Retinal pigment epithelial cell (primary cell): Measurements from ENCODE around the gene MEGF10.
"Not testable (repeated sequence)": the region's sequence is repeated elsewhere in the genome, so short reads cannot be mapped to it uniquely, and the experiment has no call there.

ENCODE experiments used
- DNase-seq: peaks from one replicate; pipeline ENCODE4 v3.0.0-alpha.2; 2010; ENCODE audit warnings: low read depth
- H3K4me3 ChIP-seq: 2 replicates; pipeline ENCODE4 v1.5.1; 2011; ENCODE audit warnings: mild to moderate bottlenecking, low read length, control low read depth, moderate library complexity
- CTCF ChIP-seq: conservative IDR thresholded peaks from 2 replicates; pipeline ENCODE4 v1.5.1; 2011; ENCODE audit warnings: low read depth, low read length, control low read depth, inconsistent platforms

Gene MEGF10

GRCh38 chr5:127290019-127290945 lies at the start of gene MEGF10:
TSS of gene MEGF10 (plus strand) at chr5:127290796. CDS start at chr5:127331309, 40,513 bp downstream.
- DNase-seq, result no peak
- H3K4me3 ChIP-seq, result peak within 1 kb of the TSS; percentile 52

DNA sequence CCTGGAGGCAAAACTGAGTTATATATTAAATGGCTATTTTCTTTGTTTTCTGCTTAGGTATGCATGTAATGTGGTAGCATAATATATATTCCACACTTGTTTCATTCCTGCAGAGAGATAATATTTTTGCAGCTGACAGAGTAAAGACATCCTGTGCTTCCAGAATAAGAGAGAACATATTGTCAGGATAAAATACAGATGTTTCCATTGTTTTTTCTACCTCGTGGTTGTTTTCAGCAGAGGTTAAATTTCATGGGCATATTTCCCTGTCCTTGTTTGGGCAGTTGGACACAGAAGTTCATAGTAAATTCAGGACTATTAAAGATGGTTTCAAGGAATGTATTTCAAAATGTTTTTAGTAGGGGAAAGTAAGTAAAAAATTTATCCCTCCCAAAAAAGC lies 47.6 kb upstream of the MEGF10 start:
- H3K4me3 ChIP-seq, result no peak overlapping the region
- DNase-seq, result no peak
- no peak for TF ChIP-seq CTCF

More at GRCh38 chr5:127290019-127290945, at the start of gene MEGF10:
- TF ChIP-seq CTCF, result peak; percentile 85

DNA sequence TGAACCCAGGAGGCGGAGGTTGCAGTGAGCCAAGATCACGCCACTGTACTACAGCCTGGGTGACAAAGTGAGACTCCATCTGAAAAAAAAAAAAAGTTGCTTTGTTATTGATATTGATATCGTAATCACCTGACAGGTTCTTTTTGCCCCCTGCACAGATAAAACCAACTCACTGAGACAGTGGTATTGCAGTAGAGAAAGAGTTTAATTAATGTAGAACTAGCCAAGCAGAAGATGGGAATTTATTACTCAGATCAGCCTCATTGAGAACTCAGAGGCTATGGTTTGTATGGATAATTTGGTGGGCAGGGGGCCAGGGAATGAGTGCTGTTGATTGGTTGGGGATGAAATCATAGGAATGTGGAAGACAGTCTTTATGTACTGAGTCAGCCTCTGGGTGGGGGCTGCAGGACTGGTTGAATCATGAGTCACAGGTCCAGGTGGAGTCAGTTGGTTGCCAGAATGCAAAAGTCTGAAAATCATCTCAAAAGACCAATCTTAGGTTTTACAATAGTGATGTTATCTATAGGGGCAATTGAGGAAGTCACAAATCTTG lies 35.8 kb upstream of the MEGF10 start:
- TF ChIP-seq CTCF, result no peak
- DNase-seq, result peak; percentile 39

GRCh38 chr5:127256886-127257597 lies 33.6 kb upstream of the MEGF10 start:
- TF ChIP-seq CTCF, result no peak
- no peak overlapping the region for H3K4me3 ChIP-seq
- no peak for DNase-seq

More for the DNA sequence above, 35.8 kb upstream of the MEGF10 start:
- H3K4me3 ChIP-seq, result no peak overlapping the region

DNA sequence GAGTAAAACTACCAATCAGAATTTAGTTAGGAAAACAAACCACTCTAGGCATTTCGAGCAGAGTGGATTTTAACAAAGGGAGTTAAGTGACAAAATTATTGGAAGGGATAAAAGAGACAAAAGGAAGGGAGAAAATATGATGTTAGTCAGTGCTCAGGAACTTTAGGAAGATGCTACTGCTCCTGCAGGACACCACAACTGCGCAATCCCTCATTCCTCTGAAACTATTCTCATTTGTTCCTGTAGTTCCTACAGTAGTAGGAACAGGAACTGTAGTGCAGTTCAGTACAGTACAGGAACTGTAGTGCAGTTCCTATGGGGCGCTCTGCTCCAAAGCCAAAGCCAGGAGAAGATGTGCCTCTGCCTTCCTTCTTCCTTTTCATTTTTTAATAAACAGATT lies 29.9 kb upstream of the MEGF10 start:
- no peak for DNase-seq
- H3K4me3 ChIP-seq, result no peak overlapping the region
- TF ChIP-seq CTCF, result no peak

GRCh38 chr5:127265473-127265872 lies 25.1 kb upstream of the MEGF10 start:
- not testable (repeated sequence) for DNase-seq, H3K4me3 ChIP-seq

DNA sequence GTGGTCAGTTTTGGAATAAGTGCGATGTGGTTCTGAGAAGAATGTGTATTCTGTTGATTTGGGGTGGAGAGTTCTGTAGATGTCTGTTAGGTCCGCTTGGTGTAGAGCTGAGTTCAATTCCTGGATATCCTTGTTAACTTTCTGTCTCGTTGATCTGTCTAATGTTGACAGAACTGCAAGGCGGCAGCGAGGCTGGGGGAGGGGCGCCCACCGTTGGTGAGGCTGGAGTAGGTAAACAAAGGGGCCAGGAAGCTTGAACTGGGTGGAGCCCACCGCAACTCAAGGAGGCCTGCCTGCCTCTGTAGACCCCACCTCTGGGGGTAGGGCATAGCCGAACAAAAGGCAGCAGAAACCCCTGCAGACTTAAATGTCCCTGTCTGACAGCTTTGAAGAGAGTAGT lies 22.3 kb upstream of the MEGF10 start:
- not testable (repeated sequence) for DNase-seq, H3K4me3 ChIP-seq

GRCh38 chr5:127270713-127271112 lies 19.9 kb upstream of the MEGF10 start:
- not testable (repeated sequence) for DNase-seq, H3K4me3 ChIP-seq
